MCF 10A (cell line): ENCODE results near the gene TMEM116. TPM values are rescaled to one million over a fixed set of nuclear protein-coding genes. Genes with fewer than 3 reads are reported as not detected.

Experiments used
- BruUV-seq: library from RNA; stranded (reverse); fragments of 400-500 nt; replicated peaks from 2 replicates; lab custom pipeline; 2021; lab: Mats Ljungman, UMichigan
- CTCF ChIA-PET: fragments of 300-600 bp; sonication (Branson Sonifier 250); formaldehyde crosslinking; extraction: SDS; loops from one replicate; lab custom pipeline; 2021; ENCODE audit warnings: antibody characterized with exemption, inconsistent platforms; lab: Yijun Ruan, JAX
- POLR2A ChIA-PET: fragments of 300-600, 350-650 bp; sonication (Branson Sonifier 250); formaldehyde crosslinking; extraction: SDS; loops from one replicate; lab custom pipeline; 2020; ENCODE audit warnings: antibody characterized with exemption, inconsistent platforms; lab: Yijun Ruan, JAX
- DNase-seq: peaks from one replicate; pipeline ENCODE4 v3.0.0-alpha.2; 2018; ENCODE audit not compliant: unreplicated experiment
- H3K27ac Mint-ChIP-seq: one replicate; pipeline ENCODE4 v1.8.0; 2022; ENCODE audit warnings: mild to moderate bottlenecking, low read depth, mixed read lengths; ENCODE audit not compliant: unreplicated experiment
- H3K27me3 Mint-ChIP-seq: one replicate; pipeline ENCODE4 v1.8.0; 2022; ENCODE audit warnings: mixed read lengths; ENCODE audit not compliant: insufficient read depth, unreplicated experiment
- H3K36me3 Mint-ChIP-seq: one replicate; pipeline ENCODE4 v1.8.0; 2022; ENCODE audit warnings: mild to moderate bottlenecking, moderate library complexity, mixed read lengths; ENCODE audit not compliant: insufficient read depth, unreplicated experiment
- H3K4me1 Mint-ChIP-seq: one replicate; pipeline ENCODE4 v1.8.0; 2022; ENCODE audit warnings: mixed read lengths; ENCODE audit not compliant: insufficient read depth, unreplicated experiment
- H3K4me3 Mint-ChIP-seq: one replicate; pipeline ENCODE4 v1.8.0; 2022; ENCODE audit warnings: mild to moderate bottlenecking, moderate library complexity, mixed read lengths; ENCODE audit not compliant: unreplicated experiment
- H3K9me3 Mint-ChIP-seq: one replicate; pipeline ENCODE4 v1.8.0; 2022; ENCODE audit warnings: mixed read lengths; ENCODE audit not compliant: unreplicated experiment
- intact Hi-C: fragments of 100-400 bp; cut with micrococcal nuclease; formaldehyde crosslinking; loops from 2 replicates; pipeline ENCODE4 v1.14.1; 2022
- total RNA-seq: library from RNA; stranded (reverse); gene quantifications from 2 replicates; pipeline ENCODE4 v1.2.3, GENCODE V29; 2022
- TF ChIP-seq, protein P1 (sequence below): fragments of 200-600 bp; IDR thresholded peaks from one replicate; pipeline ENCODE4 v1.8.0; 2022; ENCODE audit warnings: antibody characterized with exemption, mild to moderate bottlenecking; ENCODE audit not compliant: unreplicated experiment

TMEM116 gene
- total RNA-seq, 1 experiment from 2014 or later = 15.2 TPM

DNA sequence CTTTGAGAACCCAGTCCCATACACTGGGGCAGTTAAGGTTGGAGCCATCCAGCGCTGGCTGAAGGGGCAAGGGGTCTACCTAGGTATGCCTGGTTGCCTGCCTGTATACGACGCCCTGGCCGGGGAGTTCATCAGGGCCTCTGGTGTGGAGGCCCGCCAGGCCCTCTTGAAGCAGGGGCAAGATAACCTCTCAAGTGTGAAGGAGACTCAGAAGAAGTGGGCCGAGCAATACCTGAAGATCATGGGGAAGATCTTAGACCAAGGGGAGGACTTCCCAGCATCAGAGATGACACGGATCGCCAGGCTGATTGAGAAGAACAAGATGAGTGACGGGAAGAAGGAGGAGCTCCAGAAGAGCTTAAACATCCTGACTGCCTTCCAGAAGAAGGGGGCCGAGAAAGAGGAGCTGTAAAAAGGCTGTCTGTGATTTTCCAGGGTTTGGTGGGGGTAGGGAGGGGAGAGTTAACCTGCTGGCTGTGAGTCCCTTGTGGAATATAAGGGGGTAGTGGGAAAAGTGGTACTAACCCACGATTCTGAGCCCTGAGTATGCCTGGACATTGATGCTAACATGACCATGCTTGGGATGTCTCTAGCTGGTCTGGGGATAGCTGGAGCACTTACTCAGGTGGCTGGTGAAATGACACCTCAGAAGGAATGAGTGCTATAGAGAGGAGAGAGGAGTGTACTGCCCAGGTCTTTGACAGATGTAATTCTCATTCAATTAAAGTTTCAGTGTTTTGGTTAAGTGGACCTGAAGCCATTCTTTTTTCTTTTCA, 9.5 kb upstream of the TMEM116 start:
- H3K27ac Mint-ChIP-seq = peak overlapping the region; percentile 54
- POLR2A ChIA-PET = interaction anchor here (0.6 to 3.9 kb wide), 8 partner anchors 9 to 21 kb away, joined by 3 to 29 read pairs (median 4); partner anchors contain the start of genes ERP29 and TMEM116
- no peak for DNase-seq
- TF ChIP-seq, protein P1, sequence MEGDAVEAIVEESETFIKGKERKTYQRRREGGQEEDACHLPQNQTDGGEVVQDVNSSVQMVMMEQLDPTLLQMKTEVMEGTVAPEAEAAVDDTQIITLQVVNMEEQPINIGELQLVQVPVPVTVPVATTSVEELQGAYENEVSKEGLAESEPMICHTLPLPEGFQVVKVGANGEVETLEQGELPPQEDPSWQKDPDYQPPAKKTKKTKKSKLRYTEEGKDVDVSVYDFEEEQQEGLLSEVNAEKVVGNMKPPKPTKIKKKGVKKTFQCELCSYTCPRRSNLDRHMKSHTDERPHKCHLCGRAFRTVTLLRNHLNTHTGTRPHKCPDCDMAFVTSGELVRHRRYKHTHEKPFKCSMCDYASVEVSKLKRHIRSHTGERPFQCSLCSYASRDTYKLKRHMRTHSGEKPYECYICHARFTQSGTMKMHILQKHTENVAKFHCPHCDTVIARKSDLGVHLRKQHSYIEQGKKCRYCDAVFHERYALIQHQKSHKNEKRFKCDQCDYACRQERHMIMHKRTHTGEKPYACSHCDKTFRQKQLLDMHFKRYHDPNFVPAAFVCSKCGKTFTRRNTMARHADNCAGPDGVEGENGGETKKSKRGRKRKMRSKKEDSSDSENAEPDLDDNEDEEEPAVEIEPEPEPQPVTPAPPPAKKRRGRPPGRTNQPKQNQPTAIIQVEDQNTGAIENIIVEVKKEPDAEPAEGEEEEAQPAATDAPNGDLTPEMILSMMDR = no peak
- H3K36me3 Mint-ChIP-seq = peaks cover 77% of the 10 kb centered on the region
- intact Hi-C loops = no loop called here
- no peaks in the 10 kb centered on the region for H3K9me3 Mint-ChIP-seq
- no peaks in the 10 kb centered on the region for H3K27me3 Mint-ChIP-seq
- CTCF ChIA-PET = interaction anchor here (0.6 to 2.9 kb wide), 2 partner anchors 9 to 407 kb away, joined by 3 to 11 read pairs; partner anchors contain the start of genes ERP29 and TMEM116
- TSS peak; percentile 93 for BruUV-seq
- no peak overlapping the region for H3K4me3 Mint-ChIP-seq
- peaks cover 23% of the 10 kb centered on the region for H3K4me1 Mint-ChIP-seq

DNA sequence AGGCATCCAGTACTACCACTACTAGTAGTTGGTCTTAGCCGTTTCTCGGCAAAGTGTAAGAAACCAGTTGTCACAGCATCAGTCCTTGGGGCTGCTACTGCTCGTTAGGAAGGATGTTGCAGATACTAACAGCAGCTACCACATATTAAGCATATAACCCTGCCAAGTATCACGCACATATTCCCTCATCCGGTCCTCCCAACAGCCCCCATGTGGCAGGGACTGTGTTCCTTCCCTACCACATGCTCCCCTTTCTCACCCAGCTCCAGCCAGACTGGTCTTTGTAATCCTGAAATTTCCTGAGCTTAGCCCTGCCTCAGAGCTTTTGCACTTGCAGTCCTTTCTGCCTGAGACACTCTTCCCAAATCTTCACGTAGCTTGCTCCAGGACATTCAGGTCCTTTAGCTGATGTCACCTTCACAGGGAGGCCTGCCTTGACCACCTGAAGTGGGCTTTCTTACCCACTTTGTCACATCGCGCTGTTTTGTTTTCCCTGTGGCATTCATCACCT, 8.0 kb upstream of the TMEM116 start:
- H3K36me3 Mint-ChIP-seq = peaks cover 72% of the 10 kb centered on the region
- POLR2A ChIA-PET = interaction anchor here (1.1 to 2.2 kb wide), 6 partner anchors 7 to 88 kb away, joined by 3 to 8 read pairs (median 4); no protein-coding TSS in a partner anchor
- intact Hi-C loops = no loop called here

DNA sequence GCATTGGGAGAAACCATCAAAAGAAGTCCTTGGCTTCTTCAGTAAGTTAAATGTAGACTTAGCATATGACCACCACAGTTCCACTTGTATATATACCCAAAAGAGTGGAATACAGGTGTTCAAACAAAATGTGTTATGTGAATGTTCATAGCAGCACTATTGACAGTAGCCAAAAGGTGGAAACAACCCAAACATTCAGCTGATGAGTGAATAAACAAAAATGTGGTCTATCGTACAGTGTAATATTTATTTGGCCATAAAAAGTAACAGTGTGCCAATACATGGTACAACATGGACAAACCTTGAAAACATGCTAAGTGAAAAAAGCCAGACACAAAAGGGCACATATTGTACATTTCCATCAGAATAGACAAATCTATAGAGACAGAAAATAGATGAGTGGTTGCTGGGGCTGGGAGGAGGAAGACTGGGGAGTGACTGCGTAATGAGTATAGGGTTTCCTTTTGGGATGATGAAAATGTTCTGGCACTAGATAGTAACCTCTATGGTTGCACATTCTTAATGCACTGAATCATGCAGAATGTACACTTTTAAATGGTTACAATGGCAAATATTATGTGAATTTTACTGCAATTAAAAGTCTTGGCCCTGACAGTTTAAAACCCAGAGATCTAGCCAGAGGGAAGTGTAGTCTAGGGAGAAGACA, 5.7 kb upstream of the TMEM116 start:
- Mint-ChIP-seq H3K9me3 (no peaks in the 10 kb centered on the region), H3K4me1 (peaks cover 38% of the 10 kb centered on the region), H3K4me3 (peak overlapping the region; percentile 44), H3K27ac (peak overlapping the region; percentile 24), H3K36me3 (peaks cover 71% of the 10 kb centered on the region), H3K27me3 (no peaks in the 10 kb centered on the region)
- peak; percentile 77 for DNase-seq
- CTCF ChIA-PET = interaction anchor here (0.7 to 1.1 kb wide), 2 partner anchors 128 to 169 kb away, joined by 3 read pairs; no protein-coding TSS in a partner anchor
- TF ChIP-seq, protein P1 = no peak
- POLR2A ChIA-PET = interaction anchor here (0.6 to 2.2 kb wide), 4 partner anchors 9 to 174 kb away, joined by 3 to 8 read pairs (median 4); no protein-coding TSS in a partner anchor
- intact Hi-C loops = no loop called here
- TSS peak; percentile 45 for BruUV-seq

More for the DNA sequence above, 8.0 kb upstream of the TMEM116 start:
- H3K27me3 Mint-ChIP-seq = no peaks in the 10 kb centered on the region
- no peaks in the 10 kb centered on the region for H3K9me3 Mint-ChIP-seq
- BruUV-seq = no TSS peak
- TF ChIP-seq, protein P1 = no peak
- peaks cover 28% of the 10 kb centered on the region for H3K4me1 Mint-ChIP-seq
- H3K27ac Mint-ChIP-seq = peak overlapping the region; percentile 54
- DNase-seq = no peak
- no peak overlapping the region for H3K4me3 Mint-ChIP-seq
- CTCF ChIA-PET = interaction anchor here (0.8 to 2.9 kb wide), 2 partner anchors 8 to 366 kb away, joined by 6 to 11 read pairs; partner anchors contain the start of genes ERP29 and TMEM116
